Activated effector memory CD4-positive, alpha-beta T cell treated with Interleukin-2 at 50 U/mL for 16 hours (primary cell): ENCODE measurements around the gene ATP10D.
"Not testable (repeated sequence)": the region's sequence is repeated elsewhere in the genome, so short reads cannot be mapped to it uniquely, and the experiment has no call there.

Experiments used
- DNase-seq: peaks from one replicate; pipeline ENCODE4 v3.0.0-alpha.2; 2020

The ATP10D gene

GRCh38 chr4:47485047-47485692, at the start of gene ATP10D:
ATP10D (plus strand) TSS chr4:47485275; CDS start chr4:47512541, 27,266 bp downstream.
- DNase-seq: peak; percentile 53

GRCh38 chr4:47442980-47443379, 42.1 kb upstream of the ATP10D start:
- DNase-seq: no peak

GRCh38 chr4:47444031-47444430, 41.0 kb upstream of the ATP10D start:
- DNase-seq: no peak

- DNase-seq: no peak
Observed at GRCh38 chr4:47451657-47452056, 33.4 kb upstream of the ATP10D start.

- no peak for DNase-seq
Observed at GRCh38 chr4:47462799-47463234, 22.3 kb upstream of the ATP10D start.

- DNase-seq: peak; percentile 95
Observed at GRCh38 chr4:47463235-47463956, 21.7 kb upstream of the ATP10D start, which contains the start of gene COMMD8. COMMD8 (minus strand) TSS chr4:47463702; CDS start chr4:47463651, 51 bp downstream.

GRCh38 chr4:47465004-47465403, 20.1 kb upstream of the ATP10D start:
- no peak for DNase-seq

GRCh38 chr4:47466056-47466785, 18.9 kb upstream of the ATP10D start:
- DNase-seq: no peak

GRCh38 chr4:47468706-47469365, 16.2 kb upstream of the ATP10D start:
- DNase-seq: no peak

- no peak for DNase-seq
Observed at GRCh38 chr4:47469951-47470350, 15.1 kb upstream of the ATP10D start.

GRCh38 chr4:47471064-47471463, 14.0 kb upstream of the ATP10D start:
- DNase-seq: no peak

GRCh38 chr4:47471591-47471990, 13.5 kb upstream of the ATP10D start:
- DNase-seq: no peak

GRCh38 chr4:47473141-47473750, 11.8 kb upstream of the ATP10D start:
- DNase-seq: no peak

- DNase-seq: no peak
Observed at GRCh38 chr4:47474799-47475198, 10.3 kb upstream of the ATP10D start.

- no peak for DNase-seq
Observed at GRCh38 chr4:47475411-47475810, 9.7 kb upstream of the ATP10D start.

GRCh38 chr4:47478804-47479203, 6.3 kb upstream of the ATP10D start:
- DNase-seq: no peak

- DNase-seq: no peak
Observed at GRCh38 chr4:47482326-47482725, 2.7 kb upstream of the ATP10D start.

GRCh38 chr4:47483745-47484144, 1.3 kb upstream of the ATP10D start:
- no peak for DNase-seq

- DNase-seq: no peak
Observed at GRCh38 chr4:47484168-47484567, 907 bp upstream of the ATP10D start.

- no peak for DNase-seq
Observed at GRCh38 chr4:47485768-47486167, 693 bp downstream of the ATP10D start.

- DNase-seq: no peak
Observed at GRCh38 chr4:47486231-47486673, 1.2 kb downstream of the ATP10D start.

- DNase-seq: not testable (repeated sequence)
Observed at GRCh38 chr4:47486727-47487126, 1.7 kb downstream of the ATP10D start.

- DNase-seq: no peak
Observed at GRCh38 chr4:47488706-47489105, 3.6 kb downstream of the ATP10D start.
